DND-41 (cell line): ENCODE results near the gene RNF2.
"Not testable (repeated sequence)": the region's sequence is repeated elsewhere in the genome, so short reads cannot be mapped to it uniquely, and the experiment has no call there.

Experiments used
- ATAC-seq: fragments of 200-7000 bp; cut with Tn5 transposase; 3 replicates; pipeline ENCODE4 v1.9.1; 2021; ENCODE audit warnings: low read depth; ENCODE audit not compliant: insufficient read depth
- DNase-seq: peaks from one replicate; pipeline ENCODE4 v3.0.0-alpha.2; 2020
- H2AFZ ChIP-seq: 2 replicates; pipeline ENCODE4 v1.6.0; 2012; ENCODE audit warnings: low read depth, low read length
- H3K27ac ChIP-seq: 2 replicates; pipeline ENCODE4 v1.5.1; 2012; ENCODE audit warnings: low read length, inconsistent platforms
- H3K27me3 ChIP-seq: fragments of 200-600 bp; sonication (generic); 2 replicates; pipeline ENCODE4 v1.6.0; 2012; ENCODE audit warnings: low read length, mild to moderate bottlenecking, inconsistent platforms; ENCODE audit not compliant: insufficient read depth, poor library complexity
- H3K36me3 ChIP-seq: 2 replicates; pipeline ENCODE4 v1.5.1; 2012; ENCODE audit warnings: low read length, inconsistent platforms; ENCODE audit not compliant: insufficient read depth
- H3K4me1 ChIP-seq: 2 replicates; pipeline ENCODE4 v1.5.1; 2012; ENCODE audit warnings: mild to moderate bottlenecking, low read length; ENCODE audit not compliant: insufficient read depth
- H3K4me2 ChIP-seq: 2 replicates; pipeline ENCODE4 v1.6.0; 2012; ENCODE audit warnings: mild to moderate bottlenecking, moderate library complexity, low read length, inconsistent platforms; ENCODE audit not compliant: insufficient read depth
- H3K4me3 ChIP-seq, 2 experiments: fragments of 200-600 bp in 1 of 2; shearing (Covaris generic) in 1 of 2; 2 replicates each; pipeline ENCODE4 v1.5.1; 2012 to 2016; ENCODE audit warnings: inconsistent platforms in 2 of 2, low read length in 2 of 2, mild to moderate bottlenecking in 2 of 2, low read depth in 1 of 2, moderate library complexity in 1 of 2
- H3K79me2 ChIP-seq: 2 replicates; pipeline ENCODE4 v1.6.0; 2012; ENCODE audit warnings: low read length, inconsistent platforms; ENCODE audit not compliant: insufficient read depth
- H3K9ac ChIP-seq: 2 replicates; pipeline ENCODE4 v1.6.0; 2012; ENCODE audit warnings: low read depth, mild to moderate bottlenecking, inconsistent platforms, low read length, moderate library complexity
- H3K9me3 ChIP-seq: 2 replicates; pipeline ENCODE4 v1.5.1; 2012; ENCODE audit warnings: low read length, moderate library complexity, mild to moderate bottlenecking, inconsistent platforms; ENCODE audit not compliant: insufficient read depth, severe bottlenecking
- H4K20me1 ChIP-seq: 2 replicates; pipeline ENCODE4 v1.6.0; 2012; ENCODE audit warnings: low read length; ENCODE audit not compliant: insufficient read depth
- EZH2 ChIP-seq: IDR thresholded peaks from 3 replicates; pipeline ENCODE4 v1.6.1; 2012; ENCODE audit warnings: borderline replicate concordance, low read depth, mild to moderate bottlenecking, moderate library complexity, low read length, inconsistent platforms; ENCODE audit not compliant: severe bottlenecking
- TF ChIP-seq, protein P1 (sequence below): IDR thresholded peaks from 2 replicates; pipeline ENCODE4 v1.5.1; 2012; ENCODE audit warnings: borderline replicate concordance, low read length, moderate library complexity, mild to moderate bottlenecking; ENCODE audit not compliant: poor library complexity, severe bottlenecking; ENCODE audit errors: extremely low read depth

RNF2 gene

DNA sequence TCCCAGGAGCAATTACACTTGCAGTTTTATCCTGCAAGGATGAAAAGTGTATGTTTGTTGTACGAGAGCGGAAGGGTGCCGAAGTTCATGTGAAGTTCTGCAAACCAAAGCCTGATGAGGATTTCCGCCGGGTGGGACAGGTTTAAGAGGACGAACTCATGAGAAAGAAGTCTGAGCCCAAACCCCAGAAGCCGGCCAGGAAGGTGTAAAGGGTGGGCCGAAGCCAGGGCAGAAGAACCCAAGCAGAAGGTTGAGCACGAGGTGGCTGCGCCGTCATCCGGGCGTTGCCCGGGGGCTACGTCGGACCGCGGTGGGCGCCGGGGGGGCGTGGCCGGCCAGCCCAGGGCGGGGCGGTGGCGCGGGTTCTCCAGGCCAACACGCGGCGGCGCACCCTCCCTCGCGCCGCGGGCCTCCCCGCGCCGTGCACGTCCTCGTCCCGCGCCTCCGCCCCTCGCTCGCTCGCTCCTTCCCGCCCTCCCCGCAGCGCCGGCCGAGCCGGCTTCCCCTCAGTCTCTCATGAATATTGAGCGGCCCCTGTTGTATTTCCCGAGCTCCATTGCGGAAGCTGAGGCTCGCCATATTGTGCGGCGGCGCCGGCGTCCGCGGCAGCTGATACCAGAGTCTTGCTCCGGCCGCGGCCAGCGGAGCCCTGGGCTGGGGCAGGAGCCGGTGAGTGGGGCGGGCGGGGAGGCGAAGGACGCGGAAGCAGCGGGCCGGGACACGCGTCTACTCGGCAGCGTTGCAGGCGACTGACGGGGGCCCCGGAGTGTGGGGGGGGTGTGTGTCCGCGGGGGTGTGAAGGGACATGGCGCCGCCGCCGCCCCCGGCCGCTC lies at the start of gene RNF2:
Gene RNF2, plus strand, starts transcription at position 578 of the 833 bp plus-strand sequence. CDS start 41,996 bp downstream, outside the sequence.
- peak; percentile 83 for DNase-seq
- H3K9ac ChIP-seq: peak within 1 kb of the TSS; percentile 88
- peaks cover 44% of the 10 kb centered on the region for H3K79me2 ChIP-seq
- H3K4me2 ChIP-seq: peak within 1 kb of the TSS; percentile 78
- H4K20me1 ChIP-seq: peaks cover 23% of the 10 kb centered on the region; the same call in 1 of the 2 replicates
- peak within 1 kb of the TSS; percentile 80 to 91 for H3K4me3 ChIP-seq
- peak; percentile 87 for ATAC-seq
- no peak for TF ChIP-seq EZH2
- TF ChIP-seq, protein P1, sequence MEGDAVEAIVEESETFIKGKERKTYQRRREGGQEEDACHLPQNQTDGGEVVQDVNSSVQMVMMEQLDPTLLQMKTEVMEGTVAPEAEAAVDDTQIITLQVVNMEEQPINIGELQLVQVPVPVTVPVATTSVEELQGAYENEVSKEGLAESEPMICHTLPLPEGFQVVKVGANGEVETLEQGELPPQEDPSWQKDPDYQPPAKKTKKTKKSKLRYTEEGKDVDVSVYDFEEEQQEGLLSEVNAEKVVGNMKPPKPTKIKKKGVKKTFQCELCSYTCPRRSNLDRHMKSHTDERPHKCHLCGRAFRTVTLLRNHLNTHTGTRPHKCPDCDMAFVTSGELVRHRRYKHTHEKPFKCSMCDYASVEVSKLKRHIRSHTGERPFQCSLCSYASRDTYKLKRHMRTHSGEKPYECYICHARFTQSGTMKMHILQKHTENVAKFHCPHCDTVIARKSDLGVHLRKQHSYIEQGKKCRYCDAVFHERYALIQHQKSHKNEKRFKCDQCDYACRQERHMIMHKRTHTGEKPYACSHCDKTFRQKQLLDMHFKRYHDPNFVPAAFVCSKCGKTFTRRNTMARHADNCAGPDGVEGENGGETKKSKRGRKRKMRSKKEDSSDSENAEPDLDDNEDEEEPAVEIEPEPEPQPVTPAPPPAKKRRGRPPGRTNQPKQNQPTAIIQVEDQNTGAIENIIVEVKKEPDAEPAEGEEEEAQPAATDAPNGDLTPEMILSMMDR: peak; percentile 7
- H3K36me3 ChIP-seq: no peaks in the 10 kb centered on the region; the same call in 1 of the 2 replicates
- H3K27ac ChIP-seq: peak within 1 kb of the TSS; percentile 68
- peaks cover 28% of the 10 kb centered on the region for H3K4me1 ChIP-seq
- H3K9me3 ChIP-seq: no peaks in the 10 kb centered on the region
- H3K27me3 ChIP-seq: no peaks in the 10 kb centered on the region
- peak within 1 kb of the TSS; percentile 87 for H2AFZ ChIP-seq

DNA sequence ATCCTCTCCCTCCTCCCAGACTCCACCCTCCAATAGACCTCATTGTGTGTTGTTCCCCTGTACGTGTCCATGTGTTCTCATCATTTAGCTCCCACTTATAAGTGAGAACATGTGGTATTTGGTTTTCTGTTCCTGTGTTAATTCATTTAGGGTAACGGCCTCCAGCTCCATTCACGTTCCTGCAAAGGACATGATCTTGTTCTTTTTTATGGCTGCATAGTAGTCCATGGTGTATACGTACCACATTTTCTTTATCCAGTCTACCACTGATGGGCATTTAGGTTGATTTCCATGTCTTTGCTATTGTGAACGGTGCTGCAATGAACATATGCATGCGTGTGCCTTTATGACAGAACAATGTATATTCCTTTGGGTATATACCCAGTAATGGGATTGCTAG lies 45.4 kb upstream of the RNF2 start:
- not testable (repeated sequence) for DNase-seq, ATAC-seq

DNA sequence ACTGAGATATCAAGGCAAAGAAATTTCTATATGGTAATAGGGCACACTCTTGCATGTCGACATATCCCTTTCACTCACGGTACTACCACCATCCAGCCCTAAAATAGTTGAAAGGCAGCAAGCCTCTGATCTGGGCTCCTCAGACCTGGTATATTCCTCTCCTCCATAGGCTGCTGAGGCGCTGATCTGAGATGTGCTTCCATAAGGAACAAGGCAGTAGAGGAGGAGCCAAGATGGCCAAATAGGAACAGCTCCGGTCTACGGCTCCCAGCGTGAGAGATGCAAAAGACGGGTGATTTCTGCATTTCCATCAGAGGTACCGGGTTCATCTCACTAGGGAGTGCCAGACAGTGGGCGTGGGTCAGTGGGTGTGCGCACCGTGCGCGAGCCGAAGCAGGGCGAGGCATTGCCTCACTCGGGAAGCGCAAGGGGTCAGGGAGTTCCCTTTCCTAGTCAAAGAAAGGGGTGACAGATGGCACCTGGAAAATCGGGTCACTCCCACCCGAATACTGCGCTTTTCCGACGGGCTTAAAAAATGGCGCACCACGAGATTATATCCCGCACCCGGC lies 44.0 kb upstream of the RNF2 start:
- H3K27ac ChIP-seq, H3K9me3 ChIP-seq, H3K79me2 ChIP-seq, H3K4me2 ChIP-seq, H3K9ac ChIP-seq, H3K4me3 ChIP-seq, H2AFZ ChIP-seq, H3K27me3 ChIP-seq, H4K20me1 ChIP-seq, H3K36me3 ChIP-seq, ATAC-seq, H3K4me1 ChIP-seq, DNase-seq: not testable (repeated sequence)

More for the DNA sequence above, 45.4 kb upstream of the RNF2 start:
- H4K20me1 ChIP-seq, H3K4me2 ChIP-seq, H3K4me1 ChIP-seq, H3K27ac ChIP-seq, H2AFZ ChIP-seq, H3K9ac ChIP-seq, H3K79me2 ChIP-seq, H3K4me3 ChIP-seq, H3K27me3 ChIP-seq, H3K9me3 ChIP-seq, H3K36me3 ChIP-seq: not testable (repeated sequence)

DNA sequence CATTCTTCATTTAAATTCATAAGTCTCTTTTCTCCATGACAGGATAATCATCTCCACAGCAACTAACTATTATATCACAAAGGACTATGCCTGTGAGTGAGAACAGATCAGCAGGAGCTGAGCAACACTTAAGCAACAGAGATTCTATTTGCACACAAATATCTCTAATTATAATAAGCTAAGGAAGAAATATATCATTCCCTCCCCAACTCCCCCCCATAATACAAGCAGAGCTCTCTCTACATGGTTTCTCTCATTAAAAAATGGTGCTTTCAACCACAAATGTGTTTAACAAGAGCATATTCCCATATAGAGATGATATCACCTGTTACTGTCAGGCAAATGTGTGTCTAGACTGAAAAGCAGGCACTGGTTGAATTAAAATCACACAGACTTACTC lies 36.5 kb upstream of the RNF2 start:
- Histone ChIP-seq H3K9me3 (no peaks in the 10 kb centered on the region), H3K79me2 (no peaks in the 10 kb centered on the region), H4K20me1 (no peaks in the 10 kb centered on the region), H3K9ac (no peak overlapping the region), H3K36me3 (no peaks in the 10 kb centered on the region), H3K4me3 (no peak overlapping the region), H2AFZ (no peak overlapping the region), H3K4me1 (no peaks in the 10 kb centered on the region), H3K27ac (no peak overlapping the region), H3K4me2 (no peak overlapping the region), H3K27me3 (no peaks in the 10 kb centered on the region)
- ATAC-seq (no peak), DNase-seq (no peak)
- TF ChIP-seq, protein P1: no peak
- TF ChIP-seq EZH2: no peak
